Skin epidermis (tissue), 12 donors: ENCODE data around the gene PRRG2.
"Not testable (repeated sequence)": the region's sequence is repeated elsewhere in the genome, so short reads cannot be mapped to it uniquely, and the experiment has no call there.

Experiments
- H3K27ac ChIP-seq, 21 experiments: fragments of 200-600 bp; sonication (generic) in 11 of 21; one replicate each; pipeline ENCODE4 v1.5.0; 2020; ENCODE audit warnings: mild to moderate bottlenecking in 3 of 21, inconsistent platforms in 2 of 21, moderate library complexity in 2 of 21
- H3K4me3 ChIP-seq, 7 experiments: fragments of 200-600 bp; sonication (generic) in 2 of 7; one replicate each; pipeline ENCODE4 v1.5.0; 2020; ENCODE audit warnings: inconsistent platforms in 2 of 7, mild to moderate bottlenecking in 2 of 7, moderate library complexity in 1 of 7

The PRRG2 gene

DNA sequence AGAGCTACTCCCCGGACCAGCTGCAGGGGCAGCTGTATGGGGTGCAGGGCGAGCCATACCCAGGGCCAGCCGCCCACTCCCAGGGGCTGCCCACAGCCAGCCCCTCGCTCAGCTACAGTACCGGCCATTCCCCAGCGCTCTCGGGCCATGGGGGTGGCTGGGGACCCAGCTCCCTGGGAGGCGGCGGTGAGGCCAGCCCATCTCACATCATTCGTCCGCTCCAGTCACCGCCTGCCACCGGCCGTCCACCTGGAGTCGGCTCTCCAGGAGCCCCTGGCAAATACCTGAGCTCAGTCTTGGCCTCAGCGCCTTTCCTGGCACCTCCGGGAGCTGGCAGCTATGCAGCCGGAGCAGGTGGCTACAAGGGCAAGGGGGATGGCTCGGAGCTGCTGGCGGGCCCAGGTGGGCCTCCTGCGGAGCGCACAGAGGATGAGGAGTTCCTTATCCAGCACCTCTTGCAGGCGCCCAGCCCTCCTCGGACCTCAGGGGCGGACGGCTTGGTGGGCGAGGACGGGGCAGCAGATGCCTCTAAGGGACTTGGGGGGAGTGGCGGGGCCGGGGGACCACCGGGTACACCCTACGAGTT is 14.8 kb downstream of the PRRG2 start:
- no peak overlapping the region for H3K4me3 ChIP-seq
- H3K27ac ChIP-seq, result no peak overlapping the region

DNA sequence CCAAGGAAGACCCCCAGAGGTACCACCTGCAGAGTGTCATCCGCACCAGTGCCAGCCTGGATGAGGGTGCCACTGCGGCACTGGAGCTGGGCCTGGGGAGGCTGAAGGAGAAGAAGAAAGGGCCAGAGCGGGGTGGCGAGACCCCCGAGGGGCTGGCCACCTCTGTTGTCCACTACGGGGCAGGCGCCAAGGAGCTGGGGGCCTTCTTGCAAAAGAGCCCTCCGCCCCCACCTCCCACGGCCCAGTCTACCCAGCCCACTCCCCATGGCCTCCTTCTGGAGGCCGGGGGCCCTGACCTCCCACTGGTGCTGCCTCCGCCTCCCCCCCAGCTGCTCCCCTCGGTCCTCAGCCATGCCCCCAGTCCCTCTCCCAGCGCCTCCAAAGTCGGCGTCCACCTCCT is 15.3 kb downstream of the PRRG2 start:
- Histone ChIP-seq H3K4me3 (no peak overlapping the region), H3K27ac (no peak overlapping the region)

DNA sequence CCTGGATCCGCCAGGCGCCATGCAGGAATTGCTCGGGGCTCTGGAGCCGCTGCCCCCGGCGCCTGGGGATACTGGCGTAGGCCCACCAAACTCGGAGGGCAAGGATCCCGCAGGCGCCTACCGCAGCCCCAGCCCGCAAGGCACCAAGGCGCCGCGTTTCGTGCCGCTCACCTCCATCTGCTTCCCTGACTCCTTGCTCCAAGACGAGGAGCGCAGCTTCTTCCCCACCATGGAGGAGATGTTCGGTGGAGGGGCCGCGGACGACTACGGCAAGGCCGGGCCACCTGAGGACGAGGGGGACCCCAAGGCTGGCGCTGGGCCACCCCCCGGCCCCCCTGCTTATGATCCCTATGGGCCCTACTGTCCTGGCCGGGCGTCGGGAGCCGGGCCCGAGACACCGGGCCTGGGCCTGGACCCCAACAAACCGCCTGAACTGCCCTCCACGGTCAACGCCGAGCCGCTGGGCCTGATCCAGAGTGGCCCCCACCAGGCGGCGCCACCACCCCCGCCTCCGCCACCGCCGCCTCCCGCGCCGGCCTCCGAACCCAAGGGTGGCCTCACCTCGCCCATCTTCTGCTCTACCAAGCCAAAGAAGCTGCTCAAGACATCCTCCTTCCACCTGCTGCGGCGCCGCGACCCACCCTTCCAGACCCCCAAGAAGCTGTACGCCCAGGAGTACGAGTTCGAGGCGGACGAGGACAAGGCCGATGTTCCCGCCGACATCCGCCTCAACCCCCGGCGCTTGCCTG is 16.0 kb downstream of the PRRG2 start:
- Histone ChIP-seq H3K27ac (no peak overlapping the region), H3K4me3 (no peak overlapping the region)

DNA sequence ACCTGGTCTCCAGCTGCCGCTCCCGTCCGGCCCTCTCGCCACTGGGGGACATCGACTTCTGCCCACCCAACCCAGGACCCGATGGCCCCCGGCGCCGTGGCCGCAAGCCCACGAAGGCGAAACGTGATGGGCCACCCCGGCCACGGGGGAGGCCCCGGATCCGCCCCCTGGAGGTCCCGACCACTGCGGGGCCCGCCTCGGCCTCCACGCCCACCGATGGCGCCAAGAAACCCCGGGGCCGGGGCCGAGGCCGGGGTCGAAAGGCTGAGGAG is 16.5 kb downstream of the PRRG2 start:
- H3K4me3 ChIP-seq, result no peak overlapping the region
- no peak overlapping the region for H3K27ac ChIP-seq

DNA sequence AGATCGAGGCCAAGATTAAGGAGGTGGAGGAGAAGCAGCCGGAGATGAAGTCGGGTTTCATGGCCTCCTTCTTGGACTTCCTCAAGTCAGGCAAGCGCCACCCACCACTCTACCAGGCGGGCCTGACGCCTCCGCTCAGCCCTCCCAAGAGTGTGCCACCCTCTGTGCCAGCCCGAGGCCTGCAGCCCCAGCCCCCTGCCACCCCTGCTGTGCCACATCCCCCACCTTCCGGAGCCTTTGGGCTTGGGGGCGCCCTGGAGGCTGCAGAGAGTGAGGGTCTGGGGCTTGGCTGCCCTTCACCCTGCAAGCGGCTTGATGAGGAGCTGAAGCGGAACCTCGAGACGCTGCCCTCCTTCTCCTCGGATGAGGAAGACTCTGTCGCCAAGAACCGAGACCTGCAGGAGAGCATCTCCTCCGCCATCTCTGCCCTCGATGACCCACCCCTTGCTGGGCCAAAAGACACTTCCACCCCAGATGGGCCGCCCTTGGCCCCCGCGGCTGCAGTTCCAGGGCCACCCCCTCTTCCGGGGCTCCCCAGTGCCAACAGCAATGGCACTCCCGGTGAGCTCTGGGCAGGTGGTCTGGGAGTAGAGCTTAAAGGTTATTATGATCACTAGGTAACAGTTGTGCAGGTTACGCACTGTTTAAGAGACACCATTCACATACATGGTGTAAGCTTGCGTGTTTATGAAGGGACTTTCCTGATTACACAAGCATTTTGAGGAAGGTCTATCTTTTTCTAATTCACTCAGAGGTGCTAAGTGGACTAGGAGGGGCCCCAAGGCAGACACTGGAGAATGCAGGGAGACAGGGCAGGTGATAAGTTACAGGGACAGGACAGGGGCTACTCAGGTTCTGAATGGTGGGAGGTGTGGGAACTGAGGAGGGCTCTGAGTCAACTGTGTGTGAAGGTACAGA is 18.5 kb downstream of the PRRG2 start:
- Histone ChIP-seq H3K27ac (peak overlapping the region in 1 of 21 experiments; percentile 1), H3K4me3 (no peak overlapping the region)

DNA sequence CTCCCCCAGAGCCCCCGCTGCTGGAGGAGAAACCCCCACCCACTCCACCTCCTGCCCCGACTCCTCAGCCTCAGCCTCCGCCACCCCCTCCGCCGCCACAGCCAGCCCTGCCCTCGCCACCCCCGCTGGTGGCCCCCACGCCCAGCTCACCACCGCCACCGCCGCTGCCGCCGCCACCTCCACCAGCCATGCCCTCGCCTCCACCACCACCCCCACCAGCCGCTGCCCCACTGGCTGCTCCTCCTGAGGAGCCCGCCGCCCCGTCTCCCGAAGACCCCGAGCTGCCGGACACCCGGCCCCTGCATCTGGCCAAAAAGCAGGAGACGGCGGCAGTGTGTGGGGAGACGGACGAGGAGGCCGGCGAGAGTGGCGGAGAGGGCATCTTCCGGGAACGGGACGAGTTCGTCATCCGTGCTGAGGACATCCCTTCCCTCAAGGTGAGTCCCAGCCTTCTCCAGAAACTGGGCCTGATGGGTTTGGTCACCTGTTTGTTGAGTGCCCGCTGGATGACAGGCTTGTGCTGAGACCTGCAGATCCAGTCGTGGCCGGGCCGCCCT is 20.4 kb downstream of the PRRG2 start:
- Histone ChIP-seq H3K27ac (no peak overlapping the region), H3K4me3 (no peak overlapping the region)

DNA sequence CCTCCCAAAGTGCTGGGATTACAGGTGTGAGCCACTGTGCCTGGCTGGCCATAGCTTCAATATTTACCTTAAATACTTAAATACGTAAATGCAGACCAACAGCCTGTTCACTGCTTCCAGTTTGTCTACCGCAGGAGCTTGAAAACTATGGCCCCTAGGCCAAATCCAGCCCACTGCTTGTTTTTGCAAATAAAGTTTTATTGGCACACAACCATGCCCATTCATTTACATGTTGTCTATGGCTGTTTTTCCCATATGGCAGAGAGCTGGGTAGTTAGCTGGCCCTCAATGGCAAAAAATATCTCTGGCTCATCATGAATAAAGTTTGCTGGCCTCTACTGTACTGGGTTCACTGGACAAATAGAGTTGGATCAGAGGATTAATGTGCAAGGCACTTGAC is 21.7 kb downstream of the PRRG2 start:
- H3K4me3 ChIP-seq, result no peak overlapping the region
- H3K27ac ChIP-seq, result no peak overlapping the region

DNA sequence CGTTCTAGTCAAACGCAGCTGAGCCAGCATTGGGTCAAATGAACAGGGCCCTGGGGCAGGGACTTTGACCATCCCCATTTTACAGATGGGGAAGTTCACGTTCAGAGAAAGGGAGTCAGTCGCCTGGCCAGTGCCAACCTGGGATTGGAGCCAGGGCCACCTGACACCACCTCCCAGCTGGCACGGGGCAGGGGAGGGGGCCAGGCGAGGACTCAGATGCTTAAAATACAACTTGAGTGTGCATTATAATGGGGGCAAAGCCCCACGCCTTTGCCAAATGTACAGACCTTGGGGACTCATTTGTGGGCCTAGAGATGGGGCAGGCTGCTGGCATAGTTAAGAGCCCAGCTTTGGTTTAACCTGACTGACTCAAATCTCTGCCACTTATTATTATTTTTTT is 24.5 kb downstream of the PRRG2 start:
- Histone ChIP-seq H3K27ac (peak overlapping the region in 1 of 21 experiments; percentile 37), H3K4me3 (no peak overlapping the region)

DNA sequence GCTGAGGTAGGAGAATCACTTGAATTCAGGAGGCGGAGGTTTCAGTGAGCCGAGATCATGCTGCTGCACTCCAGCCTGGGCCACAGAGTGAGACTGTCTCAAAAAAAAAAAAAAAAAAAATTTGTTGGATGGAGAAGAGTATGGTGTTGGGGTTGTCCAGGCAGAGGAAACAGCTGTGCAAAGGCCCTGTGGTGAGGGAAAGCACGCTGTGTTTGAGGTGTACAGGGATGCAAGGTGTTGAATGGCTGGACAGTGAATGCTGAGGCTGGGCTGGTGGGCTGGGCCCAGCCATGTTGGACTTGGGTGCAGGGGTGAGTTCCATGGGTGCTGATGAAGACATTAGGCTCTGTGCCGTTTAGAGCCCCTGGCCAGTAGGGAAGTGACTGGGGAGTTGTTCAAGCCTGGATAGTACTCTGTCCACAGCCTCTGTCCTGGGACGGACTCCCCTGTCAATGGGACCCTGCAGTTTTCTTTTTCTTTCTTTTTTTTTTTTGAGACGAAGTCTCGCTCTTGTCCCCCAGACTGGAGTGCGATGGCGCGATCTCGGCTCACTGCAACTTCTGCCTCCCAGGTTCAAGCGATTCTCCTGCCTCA is 28.5 kb downstream of the PRRG2 start:
- Histone ChIP-seq H3K4me3 (no peak overlapping the region), H3K27ac (no peak overlapping the region)

DNA sequence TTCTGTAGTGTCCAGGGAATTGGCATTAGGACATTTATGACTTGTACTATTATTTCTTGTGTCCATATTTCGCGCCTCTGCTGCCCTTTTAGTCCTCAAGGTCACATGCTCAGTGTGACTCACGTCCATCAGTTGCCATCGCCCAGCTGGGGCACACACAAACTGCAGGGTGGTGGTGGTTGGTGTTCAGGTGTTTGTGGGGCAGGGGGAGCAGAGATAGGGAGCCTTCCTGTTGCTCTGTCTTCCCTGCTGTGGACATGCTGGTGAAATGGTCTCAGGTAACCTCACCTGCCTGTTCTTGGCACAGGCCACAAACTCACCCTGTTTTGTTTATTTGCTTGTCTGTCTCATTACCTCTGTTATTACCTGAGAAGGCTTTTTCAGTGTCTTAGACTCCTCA is 32.3 kb downstream of the PRRG2 start:
- no peak overlapping the region for H3K4me3 ChIP-seq
- H3K27ac ChIP-seq, result peak overlapping the region in 5 of 21 experiments; percentile 10 to 17 (median 15)

DNA sequence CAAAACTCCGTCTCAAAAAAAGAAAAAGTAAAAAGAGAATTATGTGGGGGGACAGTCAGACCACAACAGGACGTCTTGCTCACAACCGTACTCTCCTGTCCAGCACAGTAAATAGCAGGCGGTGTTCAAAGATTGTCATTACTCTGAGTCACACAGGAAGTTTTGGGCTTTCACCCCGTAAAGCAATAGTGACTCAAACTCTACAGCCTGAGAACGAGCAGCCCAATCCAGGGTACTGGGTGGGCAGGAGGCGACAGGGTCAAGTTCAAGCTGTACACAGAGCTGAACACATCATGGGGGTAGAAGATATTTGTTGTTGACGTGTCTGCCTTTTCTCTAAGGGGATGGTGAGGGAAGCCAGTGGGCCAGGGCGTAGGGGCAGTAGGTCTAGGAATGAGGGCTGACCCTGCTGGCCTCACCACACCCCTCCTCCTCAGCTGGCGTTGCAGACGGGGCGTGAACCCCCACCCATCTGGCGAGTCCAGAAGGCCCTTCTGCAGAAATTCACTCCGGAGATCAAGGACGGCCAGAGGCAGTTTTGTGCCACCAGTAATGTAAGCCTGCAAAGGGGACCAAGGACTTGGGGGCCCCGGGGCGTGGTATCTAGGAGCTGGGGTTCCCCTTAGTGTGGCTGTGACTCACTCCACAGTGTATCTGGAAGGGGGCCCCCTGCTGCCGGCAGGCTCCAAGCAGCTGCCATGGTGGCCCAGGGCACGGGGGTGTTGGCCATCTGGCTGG is 33.1 kb downstream of the PRRG2 start:
- Histone ChIP-seq H3K27ac (peak overlapping the region in 8 of 21 experiments; percentile 5 to 66 (median 18)), H3K4me3 (no peak overlapping the region)

DNA sequence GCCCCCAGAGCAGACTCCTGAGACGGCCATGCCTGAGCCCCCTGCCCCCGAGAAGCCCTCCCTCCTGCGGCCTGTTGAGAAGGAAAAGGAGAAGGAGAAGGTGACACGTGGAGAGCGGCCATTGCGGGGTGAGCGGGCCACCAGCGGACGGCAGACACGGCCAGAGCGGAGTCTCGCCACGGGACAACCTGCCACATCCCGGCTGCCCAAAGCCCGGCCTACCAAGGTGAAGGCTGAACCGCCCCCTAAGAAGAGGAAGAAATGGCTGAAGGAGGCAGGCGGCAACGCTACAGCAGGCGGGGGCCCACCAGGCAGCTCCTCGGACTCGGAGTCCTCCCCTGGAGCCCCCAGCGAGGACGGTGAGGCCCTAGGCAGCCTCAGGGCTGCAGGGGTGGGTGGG is 34.7 kb downstream of the PRRG2 start:
- no peak overlapping the region for H3K27ac ChIP-seq
- H3K4me3 ChIP-seq, result no peak overlapping the region

DNA sequence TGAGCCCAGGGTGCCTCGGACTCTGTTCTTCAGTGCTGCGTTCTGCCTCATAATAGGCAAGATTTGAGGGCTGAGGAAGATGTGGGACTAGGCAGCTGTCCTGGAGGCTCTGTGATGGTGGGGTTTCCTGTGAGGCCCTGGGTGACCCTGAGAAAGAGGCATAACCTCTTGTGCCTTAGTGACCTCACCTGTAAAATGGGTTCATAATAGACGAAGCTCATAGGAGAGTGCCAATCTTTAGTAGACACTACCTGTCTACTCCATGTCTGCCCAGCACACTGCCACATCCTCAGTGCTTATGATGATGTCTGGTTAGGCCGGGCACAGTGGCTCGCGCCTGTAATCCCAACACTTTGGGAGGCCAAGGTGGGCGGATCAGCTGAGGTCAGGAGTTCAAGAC is 35.4 kb downstream of the PRRG2 start:
- H3K4me3 ChIP-seq, result no peak overlapping the region
- H3K27ac ChIP-seq, result no peak overlapping the region

DNA sequence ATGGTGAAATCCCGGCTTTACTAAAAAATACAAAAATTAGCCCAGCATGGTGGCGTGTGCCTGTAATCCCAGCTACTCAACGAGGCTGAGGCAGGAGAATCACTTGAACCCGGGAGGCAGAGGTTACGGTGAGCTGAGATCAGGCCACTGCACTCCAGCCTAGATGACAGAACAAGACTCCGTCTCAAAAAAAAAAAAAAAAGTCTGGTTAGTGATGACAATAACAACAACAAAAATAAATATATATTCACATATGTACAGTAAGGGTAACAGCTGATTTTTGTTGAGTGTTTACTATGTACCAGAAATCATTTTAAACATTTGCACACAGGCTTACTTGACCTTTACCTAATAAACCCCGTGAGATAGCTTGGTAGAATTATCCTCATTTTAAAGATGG is 35.8 kb downstream of the PRRG2 start:
- H3K27ac ChIP-seq, result no peak overlapping the region
- no peak overlapping the region for H3K4me3 ChIP-seq

DNA sequence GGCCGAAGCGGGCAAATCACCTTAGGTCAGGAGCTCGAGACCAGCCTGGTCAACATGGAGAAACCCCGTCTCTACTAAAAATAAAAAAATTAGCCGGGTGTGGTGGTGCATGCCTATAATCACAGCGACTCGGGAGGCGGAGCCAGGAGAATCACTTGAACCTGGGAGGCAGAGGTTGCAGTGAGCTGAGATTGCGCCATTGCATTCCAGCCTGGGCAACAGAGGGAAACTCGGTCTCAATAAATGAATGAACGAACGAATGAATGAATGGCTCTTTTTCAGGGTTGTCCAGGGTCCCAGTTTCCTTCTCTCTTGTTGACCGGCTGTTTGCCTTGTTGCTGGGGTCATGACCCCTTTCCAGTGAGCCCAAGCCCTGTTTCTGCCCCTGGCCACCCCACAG is 36.7 kb downstream of the PRRG2 start:
- H3K4me3 ChIP-seq, H3K27ac ChIP-seq: not testable (repeated sequence)

DNA sequence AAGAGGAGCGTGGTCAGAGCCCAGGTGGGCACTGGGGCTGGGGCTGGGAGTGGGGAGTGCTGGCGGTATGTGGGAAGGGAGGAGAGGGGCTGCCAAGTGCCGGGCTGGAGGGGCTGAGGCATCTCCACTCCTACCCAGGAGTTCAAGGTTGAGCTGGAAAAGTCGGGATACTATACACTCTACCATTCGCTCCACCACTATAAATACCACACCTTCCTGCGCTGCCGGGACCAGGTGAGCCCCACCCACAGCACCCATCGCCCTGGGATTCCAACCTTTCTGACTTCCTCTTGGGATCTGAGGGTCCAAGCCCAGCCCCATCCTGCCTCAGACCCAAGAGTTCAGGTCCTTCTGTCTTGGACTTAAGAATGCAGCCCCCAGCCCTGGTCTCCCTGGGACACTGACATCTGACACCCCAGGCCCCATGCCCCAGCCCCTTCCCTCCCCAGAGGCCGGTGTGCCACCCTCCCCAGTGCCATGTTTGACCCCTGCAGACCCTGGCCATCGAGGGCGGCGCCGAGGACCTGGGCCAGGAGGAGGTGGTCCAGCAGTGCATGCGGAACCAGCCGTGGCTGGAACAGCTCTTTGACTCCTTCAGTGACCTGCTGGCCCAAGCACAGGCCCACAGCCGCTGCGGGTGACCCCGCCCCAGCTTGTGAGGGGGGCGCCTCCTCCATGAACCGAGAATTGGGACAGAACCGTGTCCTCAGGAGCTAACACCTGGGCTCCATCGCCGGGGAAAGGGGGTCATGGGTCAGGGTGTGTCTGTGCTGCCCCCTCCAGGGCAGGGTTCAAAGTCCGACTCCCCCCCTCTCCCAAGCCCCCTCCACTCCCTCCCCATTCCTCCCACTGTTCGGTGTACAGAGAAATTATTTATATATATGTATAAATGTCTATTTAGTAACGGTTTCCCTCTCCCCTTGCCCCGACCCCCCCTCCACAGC is 44.1 kb downstream of the PRRG2 start:
- Histone ChIP-seq H3K27ac (no peak overlapping the region), H3K4me3 (no peak overlapping the region)

DNA sequence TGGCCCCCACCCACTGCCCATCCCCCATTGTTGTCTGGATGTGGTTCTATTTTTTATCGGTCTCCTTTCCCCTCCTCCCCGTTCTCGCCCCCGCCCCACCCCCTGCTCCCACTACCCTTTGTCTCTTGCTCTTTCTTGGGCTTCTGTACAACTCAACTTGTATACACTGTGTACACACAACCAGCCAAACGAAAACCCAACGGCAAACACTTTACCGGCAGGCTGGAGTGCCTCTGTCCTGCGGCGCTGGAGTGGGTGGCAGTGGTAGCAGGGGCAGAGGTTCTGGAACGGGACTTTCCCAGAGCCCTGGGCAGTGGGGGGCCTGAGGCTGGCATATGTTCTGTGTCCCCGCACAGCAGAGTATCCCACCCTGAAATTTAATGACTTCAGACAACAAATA is 45.1 kb downstream of the PRRG2 start:
- Histone ChIP-seq H3K4me3 (no peak overlapping the region), H3K27ac (no peak overlapping the region)

DNA sequence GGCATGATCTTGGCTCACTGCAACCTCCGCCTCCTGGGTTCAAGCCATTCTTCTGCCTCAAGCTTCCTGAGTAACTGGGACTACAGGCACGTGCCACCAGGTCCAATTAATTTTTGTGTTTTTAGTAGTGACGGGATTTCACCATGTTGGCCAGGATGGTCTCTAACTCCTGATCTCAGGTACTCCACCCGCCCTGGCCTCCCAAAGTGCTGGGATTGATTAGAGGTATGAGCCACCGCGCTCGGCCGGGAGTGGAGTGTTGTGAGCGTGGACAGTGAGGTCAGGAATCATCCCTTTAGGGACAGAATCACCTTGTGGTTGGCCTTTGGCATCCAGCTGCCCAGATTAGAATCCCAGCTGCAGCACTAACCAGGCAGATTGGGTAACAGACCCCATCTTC is 48.5 kb downstream of the PRRG2 start:
- Histone ChIP-seq H3K4me3 (no peak overlapping the region), H3K27ac (no peak overlapping the region)
